ENCODE measurements around the gene KRT82.

GRCh38 chr12:52425466-52425865 lies 19.3 kb upstream of the KRT82 start:
- no peak for TF ChIP-seq CTCF (IDR thresholded peaks at IDR 0.05)
- no peak for TF ChIP-seq POLR2AphosphoS5 (IDR thresholded peaks at IDR 0.05)

Data from prostate gland (tissue), 2 donors.